Measurements from ENCODE around the gene PTPRH. TPM values are rescaled to one million over a fixed set of nuclear protein-coding genes. Genes with fewer than 3 reads are reported as not detected.
"Not testable (repeated sequence)": the region's sequence is repeated elsewhere in the genome, so short reads cannot be mapped to it uniquely, and the experiment has no call there.

PTPRH gene
- total RNA-seq, 1 donor from 2014 or later = 0.30 TPM

GRCh38 chr19:55209693-55210472 lies 582 bp upstream of the PTPRH start:
- Histone ChIP-seq H3K27ac (no peak overlapping the region), H3K36me3 (no peaks in the 10 kb centered on the region), H3K4me1 (peaks cover 6% of the 10 kb centered on the region), H3K9me3 (no peaks in the 10 kb centered on the region), H3K4me3 (no peak overlapping the region), H3K27me3 (ENCODE audit: low read depth) (peaks cover 13% of the 10 kb centered on the region)
- ATAC-seq (peak; percentile 29 to 50), DNase-seq (no peak)
- intact Hi-C loops (cut with DNase I) = no loop called here
- no peak for TF ChIP-seq CTCF (IDR thresholded peaks at IDR 0.05)

GRCh38 chr19:55206664-55207500 lies 2.4 kb downstream of the PTPRH start:
- intact Hi-C loops (cut with DNase I) = no loop called here
- H3K27me3 ChIP-seq (ENCODE audit: low read depth) = peaks cover 6% of the 10 kb centered on the region
- ATAC-seq (peak; percentile 89), DNase-seq (peak; percentile 63)
- no peak for TF ChIP-seq CTCF (IDR thresholded peaks at IDR 0.05)
- H3K4me3 ChIP-seq = peak overlapping the region; percentile 8
- peaks cover 6% of the 10 kb centered on the region for H3K4me1 ChIP-seq
- H3K9me3 ChIP-seq = no peaks in the 10 kb centered on the region
- no peaks in the 10 kb centered on the region for H3K36me3 ChIP-seq
- H3K27ac ChIP-seq = no peak overlapping the region

- H3K27ac ChIP-seq; H3K4me1 ChIP-seq; H3K27me3 ChIP-seq (ENCODE audit: low read depth); H3K9me3 ChIP-seq; DNase-seq; ATAC-seq; intact Hi-C loops (cut with DNase I); H3K4me3 ChIP-seq; H3K36me3 ChIP-seq: not testable (repeated sequence)
- peak; percentile 8 for TF ChIP-seq CTCF (IDR thresholded peaks at IDR 0.05)
These were observed 7.1 kb downstream of the PTPRH start for GRCh38 chr19:55202199-55202598.

GRCh38 chr19:55199620-55200204 lies 9.6 kb downstream of the PTPRH start:
- no peak for DNase-seq
- Histone ChIP-seq H3K4me3 (no peak overlapping the region), H3K27me3 (ENCODE audit: low read depth) (peaks cover 9% of the 10 kb centered on the region), H3K36me3 (no peaks in the 10 kb centered on the region), H3K4me1 (no peaks in the 10 kb centered on the region), H3K27ac (no peak overlapping the region), H3K9me3 (no peaks in the 10 kb centered on the region)
- intact Hi-C loops (cut with DNase I) = no loop called here
- ATAC-seq = no peak
- no peak for TF ChIP-seq CTCF (IDR thresholded peaks at IDR 0.05)

GRCh38 chr19:55198651-55199050 lies 10.7 kb downstream of the PTPRH start:
- intact Hi-C loops (cut with DNase I) = no loop called here
- Histone ChIP-seq H3K4me1 (no peaks in the 10 kb centered on the region), H3K9me3 (no peaks in the 10 kb centered on the region), H3K27me3 (ENCODE audit: low read depth) (peaks cover 9% of the 10 kb centered on the region), H3K36me3 (no peaks in the 10 kb centered on the region), H3K4me3 (no peak overlapping the region), H3K27ac (no peak overlapping the region)
- TF ChIP-seq CTCF (IDR thresholded peaks at IDR 0.05) = no peak
- ATAC-seq (no peak), DNase-seq (no peak)

All from lower lobe of right lung (tissue), 2 donors.